MCF 10A (cell line): ENCODE measurements around the gene KIR2DL1. TPM values are rescaled to one million over a fixed set of nuclear protein-coding genes. Genes with fewer than 3 reads are reported as not detected.

Source experiments
- BruUV-seq: library from RNA; stranded (reverse); fragments of 400-500 nt; replicated peaks from 2 replicates; lab custom pipeline; 2021; lab: Mats Ljungman, UMichigan
- CTCF ChIA-PET: fragments of 300-600 bp; sonication (Branson Sonifier 250); formaldehyde crosslinking; extraction: SDS; loops from one replicate; lab custom pipeline; 2021; ENCODE audit warnings: antibody characterized with exemption, inconsistent platforms; lab: Yijun Ruan, JAX
- POLR2A ChIA-PET: fragments of 300-600, 350-650 bp; sonication (Branson Sonifier 250); formaldehyde crosslinking; extraction: SDS; loops from one replicate; lab custom pipeline; 2020; ENCODE audit warnings: antibody characterized with exemption, inconsistent platforms; lab: Yijun Ruan, JAX
- DNase-seq: peaks from one replicate; pipeline ENCODE4 v3.0.0-alpha.2; 2018; ENCODE audit not compliant: unreplicated experiment
- H3K27ac Mint-ChIP-seq: one replicate; pipeline ENCODE4 v1.8.0; 2022; ENCODE audit warnings: mild to moderate bottlenecking, low read depth, mixed read lengths; ENCODE audit not compliant: unreplicated experiment
- H3K27me3 Mint-ChIP-seq: one replicate; pipeline ENCODE4 v1.8.0; 2022; ENCODE audit warnings: mixed read lengths; ENCODE audit not compliant: insufficient read depth, unreplicated experiment
- H3K36me3 Mint-ChIP-seq: one replicate; pipeline ENCODE4 v1.8.0; 2022; ENCODE audit warnings: mild to moderate bottlenecking, moderate library complexity, mixed read lengths; ENCODE audit not compliant: insufficient read depth, unreplicated experiment
- H3K4me1 Mint-ChIP-seq: one replicate; pipeline ENCODE4 v1.8.0; 2022; ENCODE audit warnings: mixed read lengths; ENCODE audit not compliant: insufficient read depth, unreplicated experiment
- H3K4me3 Mint-ChIP-seq: one replicate; pipeline ENCODE4 v1.8.0; 2022; ENCODE audit warnings: mild to moderate bottlenecking, moderate library complexity, mixed read lengths; ENCODE audit not compliant: unreplicated experiment
- H3K9me3 Mint-ChIP-seq: one replicate; pipeline ENCODE4 v1.8.0; 2022; ENCODE audit warnings: mixed read lengths; ENCODE audit not compliant: unreplicated experiment
- CTCF ChIP-seq: fragments of 200-600 bp; IDR thresholded peaks from one replicate; pipeline ENCODE4 v1.8.0; 2022; ENCODE audit warnings: antibody characterized with exemption, mild to moderate bottlenecking; ENCODE audit not compliant: unreplicated experiment
- intact Hi-C: fragments of 100-400 bp; cut with micrococcal nuclease; formaldehyde crosslinking; loops from 2 replicates; pipeline ENCODE4 v1.14.1; 2022
- total RNA-seq: library from RNA; stranded (reverse); gene quantifications from 2 replicates; pipeline ENCODE4 v1.2.3, GENCODE V29; 2022

Gene KIR2DL1
- total RNA-seq, 1 experiment from 2014 or later: not detected

- no peaks in the 10 kb centered on the region for H3K4me1 Mint-ChIP-seq
- ChIA-PET POLR2A (no interaction called here), CTCF (no interaction called here)
- H3K27me3 Mint-ChIP-seq: no peaks in the 10 kb centered on the region
- DNase-seq: no peak
- BruUV-seq: no TSS peak
- H3K4me3 Mint-ChIP-seq: no peak within 1 kb of the TSS
- H3K27ac Mint-ChIP-seq: no peak within 1 kb of the TSS
- H3K36me3 Mint-ChIP-seq: no peaks in the 10 kb centered on the region
- intact Hi-C loops: no loop called here
- TF ChIP-seq CTCF: no peak
- peaks cover 50% of the 10 kb centered on the region for H3K9me3 Mint-ChIP-seq
Observed at GRCh38 chr19:54803410-54803809, 33.8 kb downstream of the KIR2DL1 start, which contains the start of gene KIR2DL4. KIR2DL4 (plus strand) TSS chr19:54803610; CDS start chr19:54803652, 42 bp downstream.

- no TSS peak for BruUV-seq
- no peaks in the 10 kb centered on the region for H3K27me3 Mint-ChIP-seq
- no peak for TF ChIP-seq CTCF
- no peaks in the 10 kb centered on the region for H3K4me1 Mint-ChIP-seq
- peaks cover 53% of the 10 kb centered on the region for H3K9me3 Mint-ChIP-seq
- CTCF ChIA-PET: no interaction called here
- intact Hi-C loops: no loop called here
- H3K27ac Mint-ChIP-seq: no peak overlapping the region
- no peaks in the 10 kb centered on the region for H3K36me3 Mint-ChIP-seq
- no peak overlapping the region for H3K4me3 Mint-ChIP-seq
- DNase-seq: no peak
- POLR2A ChIA-PET: no interaction called here
Observed at GRCh38 chr19:54804101-54804500, 34.5 kb downstream of the KIR2DL1 start.

GRCh38 chr19:54804571-54804970, 35.0 kb downstream of the KIR2DL1 start:
- H3K9me3 Mint-ChIP-seq: peaks cover 48% of the 10 kb centered on the region

More at GRCh38 chr19:54804571-54804970, 35.0 kb downstream of the KIR2DL1 start:
- no peaks in the 10 kb centered on the region for H3K27me3 Mint-ChIP-seq
- no peak overlapping the region for H3K4me3 Mint-ChIP-seq
- no peaks in the 10 kb centered on the region for H3K4me1 Mint-ChIP-seq
- no peak overlapping the region for H3K27ac Mint-ChIP-seq
- intact Hi-C loops: no loop called here
- TF ChIP-seq CTCF: no peak
- no peak for DNase-seq
- no TSS peak for BruUV-seq
- H3K36me3 Mint-ChIP-seq: no peaks in the 10 kb centered on the region
- CTCF ChIA-PET: no interaction called here
- POLR2A ChIA-PET: no interaction called here
